SK-N-MC (cell line): ENCODE data around the gene NIPBL.

Experiments
- EZH2 ChIP-seq: fragments of 200-600 bp; sonication (generic); IDR thresholded peaks from one replicate; pipeline ENCODE4 v1.6.1; 2017; ENCODE audit warnings: antibody characterized with exemption
- POLR2AphosphoS5 ChIP-seq: IDR thresholded peaks from 2 replicates; pipeline ENCODE4 v1.6.1; 2012; ENCODE audit warnings: mild to moderate bottlenecking, low read depth, low read length, borderline replicate concordance

GRCh38 chr5:36944024-36944423, 67.5 kb downstream of the NIPBL start:
- TF ChIP-seq POLR2AphosphoS5 (no peak), EZH2 (no peak)
